ENCODE measurements around the gene METAP1D. TPM values are rescaled to one million over a fixed set of nuclear protein-coding genes. Genes with fewer than 3 reads are reported as not detected.
"Not testable (repeated sequence)": the region's sequence is repeated elsewhere in the genome, so short reads cannot be mapped to it uniquely, and the experiment has no call there.

The METAP1D gene
- total RNA-seq, result 3.3 and 5.3 TPM in 2 replicates

GRCh38 chr2:171999604-172000469 lies at the start of gene METAP1D:
Gene METAP1D (plus strand): TSS chr2:171999953. CDS start chr2:171999970, 17 bp downstream.
- DNase-seq, result peak; percentile 94

- DNase-seq, result no peak
These were observed 47.5 kb upstream of the METAP1D start for GRCh38 chr2:171952276-171952675.

GRCh38 chr2:171952748-171953147 lies 47.0 kb upstream of the METAP1D start:
- no peak for DNase-seq

GRCh38 chr2:171956135-171956825 lies 43.5 kb upstream of the METAP1D start:
- no peak for DNase-seq

GRCh38 chr2:171957061-171957460 lies 42.7 kb upstream of the METAP1D start:
- DNase-seq, result peak; percentile 17

- no peak for DNase-seq
These were observed 41.3 kb upstream of the METAP1D start for GRCh38 chr2:171958475-171958874.

GRCh38 chr2:171959998-171960397 lies 39.8 kb upstream of the METAP1D start:
- no peak for DNase-seq

GRCh38 chr2:171960570-171960969 lies 39.2 kb upstream of the METAP1D start:
- DNase-seq, result no peak

- DNase-seq, result no peak
These were observed 36.6 kb upstream of the METAP1D start for GRCh38 chr2:171963198-171963597.

GRCh38 chr2:171964308-171964707 lies 35.4 kb upstream of the METAP1D start:
- DNase-seq, result no peak

GRCh38 chr2:171965238-171965637 lies 34.5 kb upstream of the METAP1D start:
- DNase-seq, result no peak

- no peak for DNase-seq
These were observed 34.1 kb upstream of the METAP1D start for GRCh38 chr2:171965661-171966060.

GRCh38 chr2:171966235-171966634 lies 33.5 kb upstream of the METAP1D start:
- DNase-seq, result no peak

GRCh38 chr2:171966688-171967087 lies 33.1 kb upstream of the METAP1D start:
- DNase-seq, result no peak

GRCh38 chr2:171968509-171968908 lies 31.2 kb upstream of the METAP1D start:
- no peak for DNase-seq

- DNase-seq, result peak; percentile 15
These were observed 27.3 kb upstream of the METAP1D start for GRCh38 chr2:171972329-171972982.

- no peak for DNase-seq
These were observed 20.6 kb upstream of the METAP1D start for GRCh38 chr2:171979103-171979502.

GRCh38 chr2:171983924-171984323 lies 15.8 kb upstream of the METAP1D start:
- not testable (repeated sequence) for DNase-seq

- DNase-seq, result no peak
These were observed 14.7 kb upstream of the METAP1D start for GRCh38 chr2:171985076-171985475.

- DNase-seq, result no peak
These were observed 13.0 kb upstream of the METAP1D start for GRCh38 chr2:171986778-171987177.

GRCh38 chr2:171991027-171991426 lies 8.7 kb upstream of the METAP1D start:
- DNase-seq, result no peak

- DNase-seq, result no peak
These were observed 4.2 kb upstream of the METAP1D start for GRCh38 chr2:171995586-171995985.

- DNase-seq, result no peak
These were observed 3.7 kb upstream of the METAP1D start for GRCh38 chr2:171996021-171996420.
